HG02678 (cell line): ENCODE data around the gene ZBP1.

Experiments
- ATAC-seq: cut with Tn5 transposase; IDR thresholded peaks from one replicate; pipeline ENCODE4 v1.9.1; 2021; ENCODE audit warnings: mild to moderate bottlenecking, moderate library complexity; ENCODE audit not compliant: unreplicated experiment

ZBP1 gene, protein sequence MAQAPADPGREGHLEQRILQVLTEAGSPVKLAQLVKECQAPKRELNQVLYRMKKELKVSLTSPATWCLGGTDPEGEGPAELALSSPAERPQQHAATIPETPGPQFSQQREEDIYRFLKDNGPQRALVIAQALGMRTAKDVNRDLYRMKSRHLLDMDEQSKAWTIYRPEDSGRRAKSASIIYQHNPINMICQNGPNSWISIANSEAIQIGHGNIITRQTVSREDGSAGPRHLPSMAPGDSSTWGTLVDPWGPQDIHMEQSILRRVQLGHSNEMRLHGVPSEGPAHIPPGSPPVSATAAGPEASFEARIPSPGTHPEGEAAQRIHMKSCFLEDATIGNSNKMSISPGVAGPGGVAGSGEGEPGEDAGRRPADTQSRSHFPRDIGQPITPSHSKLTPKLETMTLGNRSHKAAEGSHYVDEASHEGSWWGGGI

DNA sequence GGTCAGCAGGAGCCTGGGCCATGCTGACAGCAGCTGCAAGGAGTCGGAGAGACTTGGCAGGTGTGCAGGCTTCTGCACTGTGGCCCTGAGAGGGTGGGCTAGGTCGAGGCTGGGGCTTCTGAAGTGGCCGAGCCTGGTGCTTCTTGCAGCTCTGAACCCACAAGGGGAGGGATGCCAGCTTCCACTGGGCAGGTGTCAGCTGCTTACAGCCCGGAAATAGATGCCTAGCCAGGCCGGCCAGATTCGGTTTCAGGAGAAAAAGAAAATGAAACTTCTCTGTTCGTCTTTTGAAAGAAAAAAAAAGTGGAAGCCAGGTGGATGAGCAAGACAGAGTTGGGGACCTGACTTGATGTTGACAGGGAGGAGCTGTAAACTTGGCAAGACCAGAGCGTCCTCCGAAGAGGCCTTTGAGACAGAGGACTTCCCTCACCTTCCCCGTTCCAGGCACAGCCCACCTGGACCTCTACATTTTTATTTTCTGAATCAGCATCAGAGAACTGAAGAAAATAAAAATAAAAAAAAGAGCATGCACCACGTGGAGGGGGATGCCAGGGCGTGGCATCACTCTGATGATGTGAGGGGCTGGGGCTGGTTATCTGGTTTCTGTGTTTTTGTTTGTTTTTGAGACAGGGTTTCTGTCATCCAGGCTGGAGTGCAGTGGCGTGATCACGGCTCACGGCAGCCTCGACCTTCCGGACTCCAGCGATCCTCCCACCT, at the start of gene ZBP1:
Gene ZBP1, minus strand, starts transcription at position 153 of the 717 bp plus-strand sequence. Its CDS starts 131 bp downstream, at position 22.
- ATAC-seq, result peak; percentile 68

- ATAC-seq, result no peak
Observed at GRCh38 chr20:57669632-57670031, 49.4 kb upstream of the ZBP1 start.

GRCh38 chr20:57667924-57668782, 47.9 kb upstream of the ZBP1 start:
- no peak for ATAC-seq

DNA sequence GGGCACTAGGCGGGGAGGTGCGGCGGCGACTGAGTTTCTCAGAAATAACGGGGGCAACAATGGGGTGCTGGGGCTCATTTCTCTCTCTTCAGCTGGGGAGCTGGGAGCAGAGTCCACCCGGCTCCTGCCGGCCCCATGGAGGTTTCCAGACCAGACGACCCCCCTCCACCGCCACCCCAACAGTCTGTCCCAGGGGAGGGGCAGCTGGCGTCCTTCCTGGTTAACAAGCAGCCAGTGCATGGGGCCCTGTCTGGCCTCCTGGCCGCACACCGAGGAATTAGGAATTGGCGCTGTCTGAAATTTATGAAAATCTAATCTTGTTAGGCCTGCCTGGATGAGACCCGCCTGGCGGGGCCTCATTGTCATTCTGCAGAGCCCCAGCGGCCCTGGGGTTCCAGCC, 47.2 kb upstream of the ZBP1 start:
- ATAC-seq, result no peak

DNA sequence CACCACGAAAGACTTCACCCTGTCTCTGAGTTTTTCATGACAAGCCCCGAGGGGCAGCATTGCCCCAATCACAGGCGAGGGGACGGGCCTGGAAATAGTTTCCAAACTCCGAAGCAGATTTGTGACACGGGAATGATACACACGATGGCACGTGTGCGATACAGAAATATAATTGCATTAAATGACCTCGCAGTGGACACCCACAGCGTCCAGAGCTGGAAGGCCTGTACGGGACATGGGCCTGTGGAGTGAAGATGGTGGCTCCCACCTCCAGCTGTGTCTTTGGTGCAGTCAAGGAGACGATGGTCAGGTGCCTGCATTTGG, 46.6 kb upstream of the ZBP1 start:
- ATAC-seq, result no peak

DNA sequence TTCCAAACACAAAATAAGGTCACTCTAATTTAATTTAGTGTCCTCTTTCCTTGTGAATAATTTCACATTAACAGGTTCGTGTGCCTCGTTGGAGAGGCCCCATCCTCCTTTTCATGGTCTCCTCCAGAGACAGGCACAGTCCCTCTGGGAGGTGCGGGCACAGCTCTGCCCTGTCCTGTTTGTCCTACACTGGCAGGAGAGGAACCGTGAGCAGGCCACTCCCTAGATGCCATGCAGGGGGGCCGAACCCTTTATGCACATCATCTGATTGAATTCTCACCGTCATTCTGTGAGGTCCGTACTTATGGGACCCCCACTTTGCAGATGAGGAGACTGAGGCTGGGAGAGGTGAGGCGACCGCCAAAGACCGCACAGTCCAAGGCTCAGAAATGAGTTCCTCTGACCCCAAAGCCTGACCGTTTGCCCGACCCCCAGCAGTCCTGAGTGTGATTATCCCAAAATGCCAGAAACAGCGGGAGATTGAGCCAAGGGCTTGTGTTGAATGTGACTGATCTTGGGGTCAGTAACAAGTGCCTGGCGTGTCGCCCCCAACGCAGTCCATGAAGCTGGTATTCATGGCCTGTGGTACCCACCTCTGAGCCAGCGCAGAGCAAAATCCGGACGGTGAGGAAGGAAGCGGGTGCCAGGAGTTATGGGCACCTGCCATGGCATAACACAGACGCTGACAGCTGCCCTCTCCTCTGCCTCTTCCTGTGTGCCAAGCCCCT, 46.0 kb upstream of the ZBP1 start:
- ATAC-seq, result no peak

DNA sequence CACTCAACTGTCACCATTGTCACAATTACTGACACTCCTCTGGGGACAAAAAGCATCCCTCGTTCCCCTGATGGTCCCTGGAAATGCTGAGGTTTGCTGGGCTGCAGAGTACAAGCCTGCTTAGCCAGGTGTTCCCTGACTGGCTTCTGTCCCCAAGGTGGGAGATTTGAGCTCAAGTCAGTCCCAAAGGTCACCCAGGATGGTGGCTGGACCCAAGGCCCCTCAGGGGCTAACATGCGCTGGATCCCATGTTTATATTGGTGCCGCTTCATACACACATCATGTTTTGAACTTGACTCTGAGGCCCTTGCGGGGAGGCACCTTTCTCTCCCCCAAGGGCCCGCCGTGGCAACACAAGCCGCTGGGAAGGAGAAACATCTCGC, 45.4 kb upstream of the ZBP1 start:
- ATAC-seq, result no peak

GRCh38 chr20:57664924-57665588, 44.8 kb upstream of the ZBP1 start:
- ATAC-seq, result no peak

GRCh38 chr20:57664476-57664875, 44.2 kb upstream of the ZBP1 start:
- ATAC-seq, result no peak

GRCh38 chr20:57663681-57664451, 43.6 kb upstream of the ZBP1 start:
- ATAC-seq, result no peak

DNA sequence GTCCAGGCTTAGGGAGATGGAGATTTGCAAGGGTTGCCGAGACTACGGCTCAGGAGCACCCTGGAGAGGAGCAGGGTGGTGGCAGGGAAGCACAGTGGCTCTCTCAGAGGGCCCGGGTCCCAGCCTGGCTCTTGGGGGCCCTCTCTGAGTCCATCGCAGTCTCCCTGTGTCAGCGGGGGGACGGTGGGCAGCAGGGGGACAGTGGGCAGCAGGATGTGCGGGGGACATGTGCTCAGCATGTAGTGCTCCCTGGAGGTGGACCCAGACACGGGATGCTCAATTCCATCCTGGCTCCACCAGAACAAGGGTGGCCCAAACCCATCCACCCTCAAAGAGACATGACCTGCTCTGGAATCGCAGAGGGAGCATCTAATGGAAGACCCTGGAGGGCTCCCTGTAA, 43.0 kb upstream of the ZBP1 start:
- no peak for ATAC-seq

GRCh38 chr20:57662456-57663240, 42.4 kb upstream of the ZBP1 start:
- ATAC-seq, result no peak

DNA sequence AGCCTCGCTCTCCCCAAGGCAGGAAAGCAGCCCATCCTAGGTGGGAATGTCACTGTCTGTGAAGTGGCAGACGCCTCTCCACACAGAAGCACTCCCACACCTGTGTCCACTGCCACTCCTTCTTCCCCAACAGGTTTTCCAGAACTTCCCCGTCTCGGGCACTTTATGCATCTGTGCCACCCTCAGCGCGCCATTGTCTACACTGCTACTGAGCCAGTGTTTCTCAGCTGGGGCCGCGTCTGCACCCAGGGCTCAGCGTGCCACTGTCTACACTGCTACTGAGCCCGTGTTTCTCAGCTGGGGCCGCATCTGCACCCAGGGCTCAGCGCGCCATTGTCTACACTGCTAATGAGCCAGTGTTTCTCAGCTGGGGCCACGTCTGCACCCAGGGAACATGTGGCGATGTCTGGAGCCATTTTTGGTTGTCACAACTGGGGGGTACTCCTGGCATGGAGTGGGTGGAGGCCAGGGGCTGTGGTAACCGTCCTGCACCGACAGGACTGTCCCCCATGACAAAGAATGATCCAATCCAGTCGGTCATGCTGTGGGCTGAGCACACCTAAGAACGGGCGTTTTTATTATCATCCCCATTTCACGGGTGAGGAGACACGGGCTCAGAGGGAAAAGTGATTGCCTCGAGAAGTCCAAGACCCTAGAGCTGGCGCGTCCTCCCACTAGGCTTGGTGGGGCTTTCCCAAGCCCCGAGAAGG, 41.7 kb upstream of the ZBP1 start:
- ATAC-seq, result no peak

DNA sequence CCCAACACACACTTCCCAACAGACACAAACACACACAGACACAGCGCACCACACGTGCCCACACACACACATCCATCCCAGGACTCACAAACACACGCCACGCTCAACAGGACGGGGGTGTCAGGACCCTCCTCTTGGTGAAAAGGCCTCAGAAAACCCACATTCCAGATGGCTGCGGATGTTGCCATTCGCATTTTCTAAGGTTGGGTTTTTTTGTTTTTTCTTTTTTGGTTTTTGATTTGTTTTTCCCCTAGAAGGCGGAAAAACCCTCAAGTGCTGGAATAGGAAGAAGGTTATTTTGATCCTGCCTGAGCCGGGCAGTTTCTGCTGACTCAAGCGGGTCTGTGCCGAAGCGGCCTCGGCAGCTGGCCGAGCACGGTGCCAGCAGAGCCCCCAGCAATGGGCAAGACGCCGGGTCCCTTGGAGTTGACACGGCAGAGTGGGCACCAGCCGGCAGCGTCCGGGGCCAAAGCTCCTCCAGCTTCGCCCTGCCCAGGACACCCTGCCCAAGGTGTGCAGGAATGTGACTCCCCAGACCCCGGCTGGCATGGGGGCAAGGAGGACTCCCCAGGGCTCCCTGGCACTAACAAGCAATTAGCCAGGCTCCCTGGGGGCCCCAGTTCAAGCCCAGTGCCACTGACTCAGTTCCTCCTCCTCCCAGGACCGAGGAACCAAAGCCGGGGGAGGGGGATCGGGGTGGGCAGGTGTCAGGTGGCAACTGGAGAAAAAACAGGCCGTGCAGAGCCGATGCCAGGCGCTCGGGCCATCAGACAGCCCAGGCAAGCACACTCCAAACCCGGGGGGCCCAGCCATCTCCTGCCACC, 40.9 kb upstream of the ZBP1 start:
- ATAC-seq, result no peak

GRCh38 chr20:57660181-57660921, 40.1 kb upstream of the ZBP1 start:
- no peak for ATAC-seq

DNA sequence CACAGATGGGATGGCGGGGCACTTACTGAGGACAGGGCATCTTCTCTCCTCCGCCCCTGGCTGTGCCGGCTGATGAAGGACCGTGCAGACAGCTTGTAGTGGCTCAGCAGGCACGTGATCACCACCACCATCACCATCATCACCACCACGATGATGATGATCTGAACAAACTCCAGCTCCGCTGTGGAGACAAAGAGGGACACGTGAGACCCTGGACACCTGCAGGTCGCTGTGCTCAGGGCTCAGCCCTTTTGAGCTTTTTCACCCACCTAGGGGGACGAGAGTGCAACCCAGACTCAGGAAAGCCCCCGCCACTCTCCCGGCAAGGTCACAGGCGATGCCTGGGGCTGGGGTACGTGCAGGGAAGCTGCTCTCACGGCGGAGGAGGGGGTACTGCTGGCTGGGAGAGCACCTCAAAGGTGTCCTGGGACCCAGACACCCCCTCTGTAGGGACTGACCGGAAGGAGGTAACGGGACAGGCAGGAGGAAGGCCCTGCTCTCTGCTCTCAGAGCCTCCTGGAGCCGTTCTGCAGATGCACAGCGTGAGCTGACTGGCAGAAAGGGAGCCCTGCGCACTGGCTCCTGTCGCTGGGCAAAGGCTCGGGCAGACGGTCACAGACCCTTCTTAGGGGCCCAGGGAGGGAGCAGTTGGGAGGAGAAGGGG, 39.4 kb upstream of the ZBP1 start:
- no peak for ATAC-seq
